ENCODE measurements around the gene NKAIN1. TPM values are rescaled to one million over a fixed set of nuclear protein-coding genes. Genes with fewer than 3 reads are reported as not detected.

The NKAIN1 gene
- total and polyA plus RNA-seq, 2 donors (not counting 3 experiments of a cell fraction or from before 2014, with no cell fraction given) = 0.29 to 0.40 TPM

GRCh38 chr1:31133368-31133767 is 106.3 kb downstream of the NKAIN1 start:
- no peak for FAIRE-seq
- H4K20me1 ChIP-seq (replicated peaks; ENCODE audit: control insufficient read depth, extremely low read depth, insufficient read depth, low read length) = no peaks in the 10 kb centered on the region
- H3K79me2 ChIP-seq (ENCODE audit: control insufficient read depth, insufficient read depth, low read length) = no peaks in the 10 kb centered on the region
- H3K36me3 ChIP-seq (ENCODE audit: control insufficient read depth in 2 of 2, extremely low read depth in 1 of 2, insufficient read depth in 2 of 2, low read length in 2 of 2) = no peaks in the 10 kb centered on the region
- DNase-seq (ENCODE audit: low read depth, low spot score) = no peak
- no peaks in the 10 kb centered on the region for H3K27me3 ChIP-seq (ENCODE audit: control insufficient read depth in 2 of 2, insufficient read depth in 2 of 2, low read length in 2 of 2)
- TF ChIP-seq GATA2 (IDR thresholded peaks at IDR 0.05; ENCODE audit: insufficient read depth, insufficient read length, low read depth, low read length) (no peak), EZH2 (IDR thresholded peaks at IDR 0.05; ENCODE audit: borderline replicate concordance, low read depth, low read length, severe bottlenecking) (no peak), MAX (IDR thresholded peaks at IDR 0.05; ENCODE audit: insufficient read depth, insufficient read length) (no peak), JUN (IDR thresholded peaks at IDR 0.05; ENCODE audit: borderline replicate concordance, insufficient read depth, insufficient read length, low read depth) (no peak), FOS (IDR thresholded peaks at IDR 0.05; ENCODE audit: borderline replicate concordance, insufficient read depth, low read length) (no peak), POLR2AphosphoS5 (IDR thresholded peaks at IDR 0.05; ENCODE audit: insufficient read depth, low read depth, low read length) (no peak), POLR2A (IDR thresholded peaks at IDR 0.05; ENCODE audit: low read depth, low read length) (no peak), MYC (IDR thresholded peaks at IDR 0.05; ENCODE audit: low read depth, low read length) (no peak)
- TF ChIP-seq, protein P1, sequence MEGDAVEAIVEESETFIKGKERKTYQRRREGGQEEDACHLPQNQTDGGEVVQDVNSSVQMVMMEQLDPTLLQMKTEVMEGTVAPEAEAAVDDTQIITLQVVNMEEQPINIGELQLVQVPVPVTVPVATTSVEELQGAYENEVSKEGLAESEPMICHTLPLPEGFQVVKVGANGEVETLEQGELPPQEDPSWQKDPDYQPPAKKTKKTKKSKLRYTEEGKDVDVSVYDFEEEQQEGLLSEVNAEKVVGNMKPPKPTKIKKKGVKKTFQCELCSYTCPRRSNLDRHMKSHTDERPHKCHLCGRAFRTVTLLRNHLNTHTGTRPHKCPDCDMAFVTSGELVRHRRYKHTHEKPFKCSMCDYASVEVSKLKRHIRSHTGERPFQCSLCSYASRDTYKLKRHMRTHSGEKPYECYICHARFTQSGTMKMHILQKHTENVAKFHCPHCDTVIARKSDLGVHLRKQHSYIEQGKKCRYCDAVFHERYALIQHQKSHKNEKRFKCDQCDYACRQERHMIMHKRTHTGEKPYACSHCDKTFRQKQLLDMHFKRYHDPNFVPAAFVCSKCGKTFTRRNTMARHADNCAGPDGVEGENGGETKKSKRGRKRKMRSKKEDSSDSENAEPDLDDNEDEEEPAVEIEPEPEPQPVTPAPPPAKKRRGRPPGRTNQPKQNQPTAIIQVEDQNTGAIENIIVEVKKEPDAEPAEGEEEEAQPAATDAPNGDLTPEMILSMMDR (IDR thresholded peaks at IDR 0.05; ENCODE audit: extremely low read depth in 1 of 2, insufficient read depth in 1 of 2, low read depth in 1 of 2, low read length in 2 of 2) = no peak
- ChIA-PET POLR2A (no interaction called here), CTCF (interaction anchor here (1.3 kb wide), 1 partner anchor 28 kb away, joined by 5 read pairs; no protein-coding TSS in a partner anchor)
- no peak overlapping the region for H3K4me2 ChIP-seq (ENCODE audit: insufficient read depth, low read length)
- no peak overlapping the region for H3K27ac ChIP-seq (ENCODE audit: insufficient read depth, low read depth, low read length)
- intact Hi-C loops (cut with micrococcal nuclease) (no loop called here), dilution Hi-C loops (cut with MboI; ENCODE audit: extremely low pct_ligation_motif_present, low sequenced_read_pairs) (no loop called here)
- H3K9ac ChIP-seq (replicated peaks; ENCODE audit: extremely low read depth, insufficient read depth, low read length) = no peak overlapping the region
- H3K9me3 ChIP-seq (replicated peaks; ENCODE audit: control insufficient read depth, insufficient read depth, low read length) = no peaks in the 10 kb centered on the region
- H3K4me1 ChIP-seq (ENCODE audit: control insufficient read depth, extremely low read depth, insufficient read depth, low read length) = no peaks in the 10 kb centered on the region
- H3K4me3 ChIP-seq (replicated peaks in 1 of 3; ENCODE audit: insufficient read depth in 1 of 3, low read depth in 1 of 3, low read length in 3 of 3) = no peak overlapping the region
- BruUV-seq (replicated peaks) = no TSS peak
- H3K9me1 ChIP-seq (replicated peaks; ENCODE audit: control insufficient read depth, extremely low read depth, insufficient read depth, low read length) = no peaks in the 10 kb centered on the region
- no peak overlapping the region for H2AFZ ChIP-seq (ENCODE audit: low read depth, low read length)

Other genes starting within 250 kb of the NKAIN1 start
- gene PUM1, start 174.2 kb downstream of the NKAIN1 start, total RNA-seq = 124 and 131 TPM in 2 replicates
- gene PUM1, start 174.2 kb downstream of the NKAIN1 start, polyA plus RNA-seq = 91.6 and 94.7 TPM in 2 replicates
- gene SNRNP40, start 56.9 kb upstream of the NKAIN1 start, total RNA-seq = 78.1 and 85.3 TPM in 2 replicates
- gene SNRNP40, start 56.9 kb upstream of the NKAIN1 start, polyA plus RNA-seq = 57.8 and 66.3 TPM in 2 replicates
- gene ZCCHC17, start 57.1 kb upstream of the NKAIN1 start, total RNA-seq = 40.4 and 41.4 TPM in 2 replicates
- 31.6 and 32.0 TPM in 2 replicates for gene ZCCHC17, start 57.1 kb upstream of the NKAIN1 start, polyA plus RNA-seq
- 0.84 and 1.8 TPM in 2 replicates for gene FABP3, start 133.2 kb upstream of the NKAIN1 start, total RNA-seq
- gene FABP3, start 133.2 kb upstream of the NKAIN1 start, polyA plus RNA-seq = 1.8 and 2.6 TPM in 2 replicates
- gene SERINC2, start 173.3 kb upstream of the NKAIN1 start, total RNA-seq = 19.4 and 21.4 TPM in 2 replicates
- gene SERINC2, start 173.3 kb upstream of the NKAIN1 start, polyA plus RNA-seq = 34.6 and 48.6 TPM in 2 replicates